ENCODE data around the gene LRRC1. TPM values are rescaled to one million over a fixed set of nuclear protein-coding genes. Genes with fewer than 3 reads are reported as not detected.

LRRC1 gene
- total RNA-seq, 4 donors from 2014 or later: 41.7 to 52.4 (median 48.4) TPM

DNA sequence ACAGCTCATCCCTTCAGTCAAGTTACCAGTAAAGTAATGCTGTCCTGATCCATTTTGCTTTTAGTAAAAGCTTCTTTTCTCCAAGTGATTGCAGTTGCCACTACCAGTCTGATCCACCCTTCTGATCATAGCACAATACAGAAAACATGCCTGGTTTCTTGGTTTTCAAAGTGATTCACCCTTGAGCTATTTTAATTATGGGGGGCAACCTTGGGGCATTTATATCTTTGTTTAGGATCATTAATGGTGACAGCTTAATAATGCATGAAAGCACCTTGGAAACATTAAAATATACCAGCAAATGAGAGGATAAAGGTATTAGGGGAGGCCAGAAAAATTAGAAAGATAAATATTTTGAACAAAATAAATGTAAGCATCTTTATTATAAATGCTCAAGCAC, 38.4 kb downstream of the LRRC1 start:
- no peaks in the 10 kb centered on the region for H3K27me3 ChIP-seq
- TF ChIP-seq, protein P1, sequence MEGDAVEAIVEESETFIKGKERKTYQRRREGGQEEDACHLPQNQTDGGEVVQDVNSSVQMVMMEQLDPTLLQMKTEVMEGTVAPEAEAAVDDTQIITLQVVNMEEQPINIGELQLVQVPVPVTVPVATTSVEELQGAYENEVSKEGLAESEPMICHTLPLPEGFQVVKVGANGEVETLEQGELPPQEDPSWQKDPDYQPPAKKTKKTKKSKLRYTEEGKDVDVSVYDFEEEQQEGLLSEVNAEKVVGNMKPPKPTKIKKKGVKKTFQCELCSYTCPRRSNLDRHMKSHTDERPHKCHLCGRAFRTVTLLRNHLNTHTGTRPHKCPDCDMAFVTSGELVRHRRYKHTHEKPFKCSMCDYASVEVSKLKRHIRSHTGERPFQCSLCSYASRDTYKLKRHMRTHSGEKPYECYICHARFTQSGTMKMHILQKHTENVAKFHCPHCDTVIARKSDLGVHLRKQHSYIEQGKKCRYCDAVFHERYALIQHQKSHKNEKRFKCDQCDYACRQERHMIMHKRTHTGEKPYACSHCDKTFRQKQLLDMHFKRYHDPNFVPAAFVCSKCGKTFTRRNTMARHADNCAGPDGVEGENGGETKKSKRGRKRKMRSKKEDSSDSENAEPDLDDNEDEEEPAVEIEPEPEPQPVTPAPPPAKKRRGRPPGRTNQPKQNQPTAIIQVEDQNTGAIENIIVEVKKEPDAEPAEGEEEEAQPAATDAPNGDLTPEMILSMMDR (IDR thresholded peaks at IDR 0.05): no peak
- TF ChIP-seq POLR2A (IDR thresholded peaks at IDR 0.05): no peak
- no peak overlapping the region for H3K27ac ChIP-seq
- no peak overlapping the region for H3K4me3 ChIP-seq (replicated peaks in 1 of 3)
- intact Hi-C loops (cut with DNase I): no loop called here
- no peaks in the 10 kb centered on the region for H3K9me3 ChIP-seq
- H3K36me3 ChIP-seq: no peaks in the 10 kb centered on the region
- H3K4me1 ChIP-seq: peaks cover 10 to 32% of the 10 kb centered on the region in 2 donors
- no peak for DNase-seq

DNA sequence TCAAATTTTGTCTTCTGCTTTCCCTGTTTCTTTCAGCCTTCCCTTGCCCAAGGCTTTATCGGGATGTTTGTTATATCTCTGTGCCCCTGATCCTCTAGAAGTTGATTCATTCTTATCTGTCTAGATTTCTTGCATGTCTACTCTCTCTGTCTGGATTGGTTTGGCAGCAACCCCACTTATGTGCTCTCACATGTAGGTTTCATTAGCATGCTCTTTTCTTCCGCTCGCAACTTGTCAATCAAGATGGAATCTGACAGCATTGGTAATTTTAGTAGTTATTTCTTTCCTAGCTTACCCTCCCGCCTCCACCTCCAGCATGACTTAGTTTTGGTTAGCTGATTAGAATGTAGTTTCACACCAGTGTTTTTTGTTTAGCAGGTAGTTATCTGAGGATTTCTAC, 39.3 kb downstream of the LRRC1 start:
- intact Hi-C loops (cut with DNase I): no loop called here
- TF ChIP-seq POLR2A (IDR thresholded peaks at IDR 0.05): no peak
- TF ChIP-seq, protein P1 (IDR thresholded peaks at IDR 0.05): no peak

DNA sequence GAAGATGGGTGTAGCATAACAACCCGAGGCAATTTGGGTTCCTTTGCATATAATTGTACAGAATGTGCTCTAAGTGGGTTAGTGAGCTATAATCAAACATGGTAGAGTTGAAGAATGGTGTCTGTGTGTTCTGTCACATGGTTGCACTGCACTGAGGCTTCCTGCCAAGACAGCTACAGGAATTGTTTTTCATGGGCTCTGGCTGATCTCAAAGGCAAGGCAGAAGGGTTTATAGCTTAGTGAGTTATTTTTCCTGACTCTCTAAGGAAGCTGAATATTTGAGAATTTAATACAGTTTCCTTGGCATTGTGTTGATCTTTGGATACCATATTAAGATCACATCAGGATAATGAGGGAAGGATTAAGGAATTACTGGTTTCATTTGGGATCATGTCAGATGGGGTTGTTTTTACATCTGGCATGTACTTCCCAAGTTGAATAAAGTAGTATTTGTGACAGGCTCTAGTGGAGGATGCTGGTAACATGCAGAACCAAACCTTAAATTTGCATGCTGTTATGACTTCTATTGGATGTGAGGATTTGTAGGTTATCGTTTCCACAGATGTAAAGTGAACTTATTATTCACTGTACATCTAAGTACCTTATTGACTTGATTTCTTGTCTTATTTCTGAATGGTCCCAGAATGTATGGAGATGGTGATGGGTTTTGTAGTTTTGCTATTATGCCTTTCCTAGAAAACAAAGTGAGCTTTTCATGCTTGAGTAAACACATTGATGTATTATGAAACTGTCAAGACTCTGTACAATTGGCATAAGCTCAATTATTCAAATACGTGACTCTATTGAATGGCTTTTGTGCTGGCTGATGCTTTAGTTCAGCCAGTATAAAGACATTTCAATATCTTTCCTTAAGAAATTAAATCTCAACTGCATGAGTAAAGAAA, 43.3 kb downstream of the LRRC1 start:
- no peaks in the 10 kb centered on the region for H3K36me3 ChIP-seq
- H3K4me3 ChIP-seq (replicated peaks in 1 of 3): no peak overlapping the region
- WGBS, 2 donors: 66 to 72% methylated on average over 3 of the region's 3 CpGs
- H3K9me3 ChIP-seq: no peaks in the 10 kb centered on the region
- H3K27ac ChIP-seq: no peak overlapping the region
- intact Hi-C loops (cut with DNase I): no loop called here
- H3K4me1 ChIP-seq: peaks cover 12 to 21% of the 10 kb centered on the region in 2 donors
- DNase-seq: peak; percentile 41 to 59
- H3K27me3 ChIP-seq: no peaks in the 10 kb centered on the region
- TF ChIP-seq, protein P1 (IDR thresholded peaks at IDR 0.05): no peak
- no peak for TF ChIP-seq POLR2A (IDR thresholded peaks at IDR 0.05)

More for the DNA sequence above, 39.3 kb downstream of the LRRC1 start:
- DNase-seq: no peak
- Histone ChIP-seq H3K4me3 (replicated peaks in 1 of 3) (no peak overlapping the region), H3K36me3 (no peaks in the 10 kb centered on the region), H3K27ac (no peak overlapping the region), H3K4me1 (peaks cover 13 to 32% of the 10 kb centered on the region in 2 donors), H3K27me3 (no peaks in the 10 kb centered on the region), H3K9me3 (no peaks in the 10 kb centered on the region)
- 95 to 96% methylated on average over 4 of the region's 4 CpGs for WGBS, 2 donors

DNA sequence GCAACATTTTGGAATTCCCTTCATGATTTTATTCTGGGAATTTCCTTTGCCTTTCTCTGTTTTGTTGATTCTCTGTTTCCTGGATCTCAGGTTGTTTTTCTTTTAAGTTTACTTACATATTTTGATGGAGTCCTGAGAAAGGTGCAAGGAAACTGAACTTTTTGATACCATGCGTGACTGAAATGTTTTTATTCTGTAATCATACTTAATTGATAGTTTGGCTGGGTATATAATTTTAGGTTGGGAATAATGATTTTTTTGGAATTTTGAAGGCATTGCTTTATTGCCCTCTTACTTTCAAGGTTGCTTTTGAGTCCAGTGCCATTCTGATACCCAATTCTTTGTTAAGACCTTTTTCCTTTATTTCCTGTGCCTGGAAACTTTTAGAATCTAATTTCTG, 45.2 kb downstream of the LRRC1 start:
- no peaks in the 10 kb centered on the region for H3K9me3 ChIP-seq
- intact Hi-C loops (cut with DNase I): no loop called here
- H3K4me3 ChIP-seq (replicated peaks in 1 of 3): no peak overlapping the region
- no peaks in the 10 kb centered on the region for H3K27me3 ChIP-seq
- H3K36me3 ChIP-seq: no peaks in the 10 kb centered on the region
- 98 to 100% methylated on average over 1 of the region's 1 CpG for WGBS, 2 donors
- TF ChIP-seq POLR2A (IDR thresholded peaks at IDR 0.05): no peak
- TF ChIP-seq, protein P1 (IDR thresholded peaks at IDR 0.05): no peak
- no peak overlapping the region for H3K27ac ChIP-seq
- peaks cover 7 to 15% of the 10 kb centered on the region in 2 donors for H3K4me1 ChIP-seq
- no peak for DNase-seq

Measured in thyroid gland (tissue), 4 donors.